ENCODE data around the gene KIF5A.
A peak's percentile ranks its signal among the peaks of the same experiment; 100 is the strongest.
"Not testable (repeated sequence)": the region's sequence is repeated elsewhere in the genome, so short reads cannot be mapped to it uniquely, and the experiment has no call there.

KIF5A gene

GRCh38 chr12:57586832-57587429 lies 37.1 kb downstream of the KIF5A start:
- DNase-seq = no peak
- no peaks in the 10 kb centered on the region for H3K9me3 Mint-ChIP-seq

GRCh38 chr12:57588951-57589610 lies 39.2 kb downstream of the KIF5A start:
- not testable (repeated sequence) for DNase-seq; H3K27ac Mint-ChIP-seq; H3K4me3 Mint-ChIP-seq; H3K9me3 Mint-ChIP-seq; H3K27me3 Mint-ChIP-seq; H3K36me3 Mint-ChIP-seq (ENCODE audit: low read depth)
- H3K4me1 Mint-ChIP-seq (ENCODE audit: low read depth) = peaks cover 27% of the 10 kb centered on the region

More at GRCh38 chr12:57586832-57587429, 37.1 kb downstream of the KIF5A start:
- Mint-ChIP-seq H3K36me3 (ENCODE audit: low read depth) (peaks cover 5% of the 10 kb centered on the region), H3K27ac (no peak overlapping the region), H3K4me1 (ENCODE audit: low read depth) (peaks cover 15% of the 10 kb centered on the region), H3K27me3 (peaks cover 3% of the 10 kb centered on the region), H3K4me3 (no peak overlapping the region)

GRCh38 chr12:57590479-57590863 lies 40.6 kb downstream of the KIF5A start:
- peak overlapping the region; percentile 87 for H3K4me3 Mint-ChIP-seq
- no peaks in the 10 kb centered on the region for H3K27me3 Mint-ChIP-seq
- DNase-seq = no peak
- no peaks in the 10 kb centered on the region for H3K9me3 Mint-ChIP-seq
- H3K36me3 Mint-ChIP-seq (ENCODE audit: low read depth) = peaks cover 20% of the 10 kb centered on the region
- peaks cover 28% of the 10 kb centered on the region for H3K4me1 Mint-ChIP-seq (ENCODE audit: low read depth)
- peak overlapping the region; percentile 86 for H3K27ac Mint-ChIP-seq

GRCh38 chr12:57590864-57591781 lies 41.3 kb downstream of the KIF5A start, which contains the start of gene PIP4K2C:
Gene PIP4K2C (plus strand): TSS chr12:57591192. CDS start chr12:57591290, 98 bp downstream.
- Mint-ChIP-seq H3K36me3 (ENCODE audit: low read depth) (peaks cover 26% of the 10 kb centered on the region), H3K27me3 (no peaks in the 10 kb centered on the region)

GRCh38 chr12:57591782-57592325 lies 42.0 kb downstream of the KIF5A start:
- H3K9me3 Mint-ChIP-seq = no peaks in the 10 kb centered on the region
- peaks cover 32% of the 10 kb centered on the region for H3K36me3 Mint-ChIP-seq (ENCODE audit: low read depth)
- H3K4me3 Mint-ChIP-seq = peak overlapping the region; percentile 87
- H3K27me3 Mint-ChIP-seq = no peaks in the 10 kb centered on the region
- H3K27ac Mint-ChIP-seq = peak overlapping the region; percentile 84
- no peak for DNase-seq
- peaks cover 28% of the 10 kb centered on the region for H3K4me1 Mint-ChIP-seq (ENCODE audit: low read depth)

More at GRCh38 chr12:57590864-57591781, 41.3 kb downstream of the KIF5A start, which contains the start of gene PIP4K2C:
- H3K9me3 Mint-ChIP-seq = no peaks in the 10 kb centered on the region
- H3K4me3 Mint-ChIP-seq = peak within 1 kb of the TSS; percentile 87
- peaks cover 28% of the 10 kb centered on the region for H3K4me1 Mint-ChIP-seq (ENCODE audit: low read depth)
- peak within 1 kb of the TSS; percentile 86 for H3K27ac Mint-ChIP-seq
- DNase-seq = peak; percentile 87

- Mint-ChIP-seq H3K4me3 (peak overlapping the region; percentile 87), H3K4me1 (ENCODE audit: low read depth) (peaks cover 28% of the 10 kb centered on the region), H3K9me3 (no peaks in the 10 kb centered on the region), H3K36me3 (ENCODE audit: low read depth) (peaks cover 40% of the 10 kb centered on the region), H3K27ac (no peak overlapping the region), H3K27me3 (no peaks in the 10 kb centered on the region)
- no peak for DNase-seq
Measured at GRCh38 chr12:57592551-57593165, 42.8 kb downstream of the KIF5A start.

- Mint-ChIP-seq H3K9me3 (no peaks in the 10 kb centered on the region), H3K27ac (no peak overlapping the region), H3K4me1 (ENCODE audit: low read depth) (peaks cover 28% of the 10 kb centered on the region), H3K27me3 (no peaks in the 10 kb centered on the region), H3K36me3 (ENCODE audit: low read depth) (peaks cover 43% of the 10 kb centered on the region), H3K4me3 (no peak overlapping the region)
- DNase-seq = no peak
Measured at GRCh38 chr12:57593187-57593586, 43.3 kb downstream of the KIF5A start.

GRCh38 chr12:57600395-57600794 lies 50.6 kb downstream of the KIF5A start:
- no peak for DNase-seq
- Mint-ChIP-seq H3K9me3 (no peaks in the 10 kb centered on the region), H3K36me3 (ENCODE audit: low read depth) (peaks cover 74% of the 10 kb centered on the region), H3K4me1 (ENCODE audit: low read depth) (peaks cover 22% of the 10 kb centered on the region), H3K27ac (no peak overlapping the region), H3K27me3 (no peaks in the 10 kb centered on the region), H3K4me3 (no peak overlapping the region)

GRCh38 chr12:57602544-57602943 lies 52.7 kb downstream of the KIF5A start:
- peaks cover 57% of the 10 kb centered on the region for H3K36me3 Mint-ChIP-seq (ENCODE audit: low read depth)
- no peak overlapping the region for H3K4me3 Mint-ChIP-seq
- DNase-seq = no peak
- no peaks in the 10 kb centered on the region for H3K9me3 Mint-ChIP-seq
- peaks cover 29% of the 10 kb centered on the region for H3K4me1 Mint-ChIP-seq (ENCODE audit: low read depth)
- H3K27ac Mint-ChIP-seq = no peak overlapping the region
- no peaks in the 10 kb centered on the region for H3K27me3 Mint-ChIP-seq

- Mint-ChIP-seq H3K27ac (no peak overlapping the region), H3K27me3 (no peaks in the 10 kb centered on the region), H3K36me3 (ENCODE audit: low read depth) (peaks cover 53% of the 10 kb centered on the region), H3K9me3 (no peaks in the 10 kb centered on the region), H3K4me1 (ENCODE audit: low read depth) (peaks cover 29% of the 10 kb centered on the region), H3K4me3 (peak overlapping the region; percentile 79)
- DNase-seq = no peak
Measured at GRCh38 chr12:57603324-57603723, 53.5 kb downstream of the KIF5A start.

- Mint-ChIP-seq H3K36me3 (ENCODE audit: low read depth) (peaks cover 49% of the 10 kb centered on the region), H3K27ac (peak overlapping the region; percentile 85), H3K9me3 (no peaks in the 10 kb centered on the region), H3K27me3 (no peaks in the 10 kb centered on the region), H3K4me3 (peak overlapping the region; percentile 79), H3K4me1 (ENCODE audit: low read depth) (peaks cover 29% of the 10 kb centered on the region)
- DNase-seq = no peak
Measured at GRCh38 chr12:57603815-57604453, 54.1 kb downstream of the KIF5A start.

GRCh38 chr12:57604454-57604991 lies 54.7 kb downstream of the KIF5A start, which contains the start of gene DTX3:
Gene DTX3 (plus strand): TSS chr12:57604824. CDS start chr12:57606518, 1,694 bp downstream.
- Mint-ChIP-seq H3K4me1 (ENCODE audit: low read depth) (peaks cover 29% of the 10 kb centered on the region), H3K27ac (peak within 1 kb of the TSS; percentile 86), H3K4me3 (peak within 1 kb of the TSS; percentile 79), H3K9me3 (no peaks in the 10 kb centered on the region), H3K36me3 (ENCODE audit: low read depth) (peaks cover 43% of the 10 kb centered on the region), H3K27me3 (no peaks in the 10 kb centered on the region)
- DNase-seq = peak; percentile 73

GRCh38 chr12:57604992-57605810 lies 55.4 kb downstream of the KIF5A start:
- Mint-ChIP-seq H3K4me1 (ENCODE audit: low read depth) (peaks cover 29% of the 10 kb centered on the region), H3K9me3 (no peaks in the 10 kb centered on the region), H3K4me3 (peak overlapping the region; percentile 79), H3K27ac (peak overlapping the region; percentile 86), H3K36me3 (ENCODE audit: low read depth) (peaks cover 36% of the 10 kb centered on the region), H3K27me3 (no peaks in the 10 kb centered on the region)
- no peak for DNase-seq

Data from activated T-cell treated with anti-CD3 and anti-CD28 coated beads, Interleukin-2, amount 50 U/mL, for 24 hours (primary cell).